GM23338 (cell line): ENCODE measurements around the gene ARMC9. TPM values are rescaled to one million over a fixed set of nuclear protein-coding genes. Genes with fewer than 3 reads are reported as not detected.

ENCODE experiments used
- ATAC-seq: fragments of 200-7000 bp; cut with Tn5 transposase; 3 replicates; pipeline ENCODE4 v1.9.1; 2020
- DNase-seq: peaks from one replicate; pipeline ENCODE4 v3.0.0-alpha.2; 2015; ENCODE audit warnings: low spot score
- H2AFZ ChIP-seq: fragments of 200-600 bp; sonication (generic); 2 replicates; pipeline ENCODE4 v1.8.0; 2016; ENCODE audit warnings: antibody characterized with exemption, mild to moderate bottlenecking, moderate library complexity
- H3F3A ChIP-seq: fragments of 200-600 bp; sonication (generic); replicated peaks from 2 replicates; pipeline ENCODE4 v1.8.0; 2017; ENCODE audit warnings: antibody characterized with exemption, mixed run types, low read depth
- H3K27ac ChIP-seq: fragments of 200-600 bp; sonication (generic); 2 replicates; pipeline ENCODE4 v1.6.1; 2016; ENCODE audit warnings: low read depth
- H3K27me3 ChIP-seq: fragments of 200-600 bp; sonication (generic); 2 replicates; pipeline ENCODE4 v1.8.0; 2016; ENCODE audit warnings: mild to moderate bottlenecking, mixed run types, moderate library complexity; ENCODE audit not compliant: insufficient read depth
- H3K36me3 ChIP-seq: fragments of 200-600 bp; sonication (generic); 2 replicates; pipeline ENCODE4 v1.8.0; 2016; ENCODE audit warnings: mild to moderate bottlenecking; ENCODE audit not compliant: insufficient read depth
- H3K4me1 ChIP-seq: fragments of 200-600 bp; sonication (generic); 2 replicates; pipeline ENCODE4 v1.8.0; 2016; ENCODE audit warnings: mild to moderate bottlenecking, moderate library complexity; ENCODE audit not compliant: insufficient read depth
- H3K4me2 ChIP-seq: fragments of 200-600 bp; sonication (generic); 2 replicates; pipeline ENCODE4 v1.7.1; 2017; ENCODE audit warnings: mixed run types
- H3K4me3 ChIP-seq: fragments of 200-600 bp; sonication (generic); 2 replicates; pipeline ENCODE4 v1.6.1; 2016; ENCODE audit warnings: mixed run types
- H3K79me2 ChIP-seq: fragments of 200-600 bp; sonication (generic); replicated peaks from 2 replicates; pipeline ENCODE4 v1.8.0; 2017; ENCODE audit warnings: mild to moderate bottlenecking; ENCODE audit not compliant: insufficient read depth
- H3K9me2 ChIP-seq: fragments of 200-600 bp; sonication (generic); 2 replicates; pipeline ENCODE4 v1.8.0; 2017; ENCODE audit not compliant: insufficient read depth
- H4K20me1 ChIP-seq: fragments of 200-600 bp; sonication (generic); replicated peaks from 2 replicates; pipeline ENCODE4 v1.8.0; 2017; ENCODE audit warnings: mild to moderate bottlenecking; ENCODE audit not compliant: insufficient read depth
- H3K27ac Mint-ChIP-seq: 2 replicates; pipeline ENCODE4 v1.8.0; 2020; ENCODE audit warnings: inconsistent platforms, mild to moderate bottlenecking, moderate library complexity, mixed read lengths
- H3K27me3 Mint-ChIP-seq: 3 replicates; pipeline ENCODE4 v1.8.0; 2022; ENCODE audit warnings: low read depth, mild to moderate bottlenecking, moderate library complexity, mixed read lengths, inconsistent platforms; ENCODE audit not compliant: insufficient read depth, poor library complexity
- H3K36me3 Mint-ChIP-seq: 3 replicates; pipeline ENCODE4 v1.8.0; 2021; ENCODE audit warnings: low read depth, mild to moderate bottlenecking, inconsistent platforms, moderate library complexity, mixed read lengths
- H3K4me1 Mint-ChIP-seq: 3 replicates; pipeline ENCODE4 v1.8.0; 2020; ENCODE audit warnings: mild to moderate bottlenecking, inconsistent platforms, mixed read lengths
- H3K4me3 Mint-ChIP-seq: 3 replicates; pipeline ENCODE4 v1.8.0; 2021; ENCODE audit warnings: moderate library complexity, mild to moderate bottlenecking, inconsistent platforms, mixed read lengths
- H3K9me3 Mint-ChIP-seq: 3 replicates; pipeline ENCODE4 v1.8.0; 2020; ENCODE audit warnings: moderate library complexity, mild to moderate bottlenecking, inconsistent platforms, mixed read lengths
- CREB1 ChIP-seq: fragments of 250-450 bp; sonication (Bioruptor Pico); IDR thresholded peaks from 2 replicates; pipeline ENCODE4 v1.5.0; 2020; ENCODE audit warnings: low read depth, mild to moderate bottlenecking, moderate library complexity
- ETS1 ChIP-seq: IDR thresholded peaks from 2 replicates; pipeline ENCODE4 v1.6.1; 2016; ENCODE audit warnings: antibody characterized with exemption
- EZH2 ChIP-seq: fragments of 200-600 bp; sonication (generic); IDR thresholded peaks from one replicate; pipeline ENCODE4 v1.8.0; 2017; ENCODE audit warnings: antibody characterized with exemption, mild to moderate bottlenecking, low read depth; ENCODE audit not compliant: unreplicated experiment
- EZH2phosphoT487 ChIP-seq: fragments of 200-600 bp; sonication (generic); IDR thresholded peaks from one replicate; pipeline ENCODE4 v1.8.1; 2018; ENCODE audit warnings: antibody characterized with exemption; ENCODE audit not compliant: unreplicated experiment
- JUNB ChIP-seq: IDR thresholded peaks from one replicate; pipeline ENCODE4 v1.6.1; 2016; ENCODE audit warnings: antibody characterized with exemption; ENCODE audit not compliant: unreplicated experiment
- NANOG ChIP-seq: IDR thresholded peaks from 2 replicates; pipeline ENCODE4 v1.6.1; 2016; ENCODE audit warnings: antibody characterized with exemption, borderline replicate concordance
- REST ChIP-seq: IDR thresholded peaks from one replicate; pipeline ENCODE4 v1.6.1; 2018; ENCODE audit warnings: antibody characterized with exemption; ENCODE audit not compliant: unreplicated experiment
- ZNF462 ChIP-seq: fragments of 250-450 bp; sonication (Bioruptor Pico); IDR thresholded peaks from 2 replicates; pipeline ENCODE4 v1.5.0; 2020; ENCODE audit warnings: mild to moderate bottlenecking, moderate library complexity
- polyA plus RNA-seq: library from polyadenylated mRNA; unstranded; fragments of >200 nt; fragmentation: Nextera tagmentation; extraction: Ambion mirVana; gene quantifications from 2 replicates; pipeline ENCODE4 v1.2.1, GENCODE V29; 2016
- total RNA-seq: library from RNA; depleted of rRNA; stranded (reverse); fragments of >200 nt; shearing (Covaris generic); gene quantifications from 2 replicates; pipeline ENCODE4 v1.2.3, GENCODE V29; 2014

ARMC9 gene
- total and polyA plus RNA-seq, 2 experiments from 2014 or later = 29.2 to 56.0 TPM

GRCh38 chr2:231294116-231294515 is 95.7 kb downstream of the ARMC9 start:
- DNase-seq (no peak), ATAC-seq (no peak)
- Mint-ChIP-seq H3K27ac (no peak overlapping the region), H3K27me3 (peaks cover 2% of the 10 kb centered on the region), H3K4me1 (peaks cover 15% of the 10 kb centered on the region), H3K9me3 (no peaks in the 10 kb centered on the region), H3K4me3 (no peak overlapping the region), H3K36me3 (peaks cover 20% of the 10 kb centered on the region)
- no peak for TF ChIP-seq NANOG
- TF ChIP-seq CREB1 (CRISPR knock-in tag) = no peak
- Histone ChIP-seq H3K36me3 (no peaks in the 10 kb centered on the region), H3K4me3 (no peak overlapping the region), H3K27me3 (no peaks in the 10 kb centered on the region), H3F3A (0 out of 2 replicates have a peak, but pooled peaks cover 8% of the 10 kb centered on the region), H2AFZ (no peak overlapping the region), H3K9me2 (no peaks in the 10 kb centered on the region), H3K4me2 (no peak overlapping the region), H4K20me1 (no peaks in the 10 kb centered on the region), H3K27ac (no peak overlapping the region), H3K79me2 (no peaks in the 10 kb centered on the region), H3K4me1 (no peaks in the 10 kb centered on the region; the same call in 1 of the 2 replicates)

GRCh38 chr2:231294571-231295362 is 96.3 kb downstream of the ARMC9 start:
- Histone ChIP-seq H3K27me3 (no peaks in the 10 kb centered on the region), H4K20me1 (no peaks in the 10 kb centered on the region), H3K4me3 (no peak overlapping the region), H3K27ac (no peak overlapping the region), H3K36me3 (no peaks in the 10 kb centered on the region), H3K9me2 (no peaks in the 10 kb centered on the region), H3K4me1 (no peaks in the 10 kb centered on the region; the same call in 1 of the 2 replicates), H3F3A (0 out of 2 replicates have a peak, but pooled peaks cover 9% of the 10 kb centered on the region), H2AFZ (no peak overlapping the region), H3K79me2 (no peaks in the 10 kb centered on the region), H3K4me2 (no peak overlapping the region)
- Mint-ChIP-seq H3K27ac (no peak overlapping the region; the same call in 1 of the 2 replicates), H3K4me1 (peaks cover 21% of the 10 kb centered on the region), H3K36me3 (peaks cover 20% of the 10 kb centered on the region), H3K9me3 (no peaks in the 10 kb centered on the region), H3K27me3 (peaks cover 2% of the 10 kb centered on the region), H3K4me3 (no peak overlapping the region)
- no peak for DNase-seq
- ATAC-seq = no peak
- no peak for TF ChIP-seq ZNF462
- no peak for TF ChIP-seq ETS1
- no peak for TF ChIP-seq JUNB
- no peak for TF ChIP-seq EZH2phosphoT487
- no peak for TF ChIP-seq REST
- no peak for TF ChIP-seq EZH2
- TF ChIP-seq NANOG = no peak
